HepG2 (cell line): ENCODE measurements around the gene RASSF9. TPM values are rescaled to one million over a fixed set of nuclear protein-coding genes. Genes with fewer than 3 reads are reported as not detected.

Experiments used
- ATAC-seq: fragments of 200-7000 bp; cut with Tn5 transposase; 3 replicates; pipeline ENCODE4 v1.9.1; 2020; ENCODE audit warnings: mild to moderate bottlenecking, moderate library complexity
- BruUV-seq: library from RNA; stranded (reverse); fragments of 400-500 nt; replicated peaks from 2 replicates; lab custom pipeline; 2021; lab: Mats Ljungman, UMichigan
- CTCF ChIA-PET: fragments of 300-600 bp; formaldehyde crosslinking; extraction: SDS; loops from one replicate; lab custom pipeline; 2021; ENCODE audit warnings: low total read pairs, inconsistent platforms, low intra/inter-chr PET ratio; lab: Yijun Ruan, JAX
- POLR2A ChIA-PET: fragments of 350-600 bp; sonication (Branson Sonifier 250); formaldehyde crosslinking; loops from one replicate; lab custom pipeline; 2020; ENCODE audit warnings: antibody characterized with exemption, inconsistent platforms; lab: Yijun Ruan, JAX
- DNase-seq: peaks from one replicate; pipeline ENCODE4 v3.0.0-alpha.2; 2015; ENCODE audit warnings: low spot score
- FAIRE-seq: peaks from 3 replicates; lab custom pipeline; 2011; peaks lifted over from hg19 to GRCh38; lab: Jason Lieb, UNC
- H2AFZ ChIP-seq: one replicate; pipeline ENCODE4 v1.6.1; 2011; ENCODE audit warnings: low read length, inconsistent platforms
- H3K27ac ChIP-seq: fragments of 300-600 bp; 3 replicates; pipeline ENCODE4 v1.8.0; 2011; ENCODE audit warnings: mixed run types, mild to moderate bottlenecking, mixed read lengths, low read length, inconsistent platforms; ENCODE audit not compliant: insufficient read depth; ENCODE audit errors: extremely low read length
- H3K27me3 ChIP-seq, 2 experiments: fragments of 200-600 bp in 1 of 2; 2 replicates in 1 of 2; 3 replicates in 1 of 2; pipeline versions ENCODE4 v1.6.0 to v1.8.0; 2011; ENCODE audit warnings: low read length in 2 of 2, mild to moderate bottlenecking in 2 of 2, moderate library complexity in 2 of 2, inconsistent platforms in 1 of 2; ENCODE audit not compliant: insufficient read depth in 2 of 2, control insufficient read depth in 1 of 2
- H3K36me3 ChIP-seq, 2 experiments: fragments of 200-600 bp in 1 of 2; replicated peaks in 1 of 2; 2 replicates in 1 of 2; 3 replicates in 1 of 2; pipeline versions ENCODE4 v1.5.1 to v1.8.0; 2011; ENCODE audit warnings: low read length in 2 of 2, inconsistent platforms in 1 of 2; ENCODE audit not compliant: insufficient read depth in 2 of 2, control insufficient read depth in 1 of 2
- H3K4me1 ChIP-seq: 2 replicates; pipeline ENCODE4 v1.5.1; 2012; ENCODE audit warnings: low read length, inconsistent platforms; ENCODE audit not compliant: insufficient read depth
- H3K4me2 ChIP-seq: 2 replicates; pipeline ENCODE4 v1.6.0; 2011; ENCODE audit warnings: low read depth, low read length, inconsistent platforms
- H3K4me3 ChIP-seq, 3 experiments: fragments of 200-600 bp in 1 of 3; sonication (generic), shearing (Covaris generic) in 1 of 3; replicated peaks in 1 of 3; 2 replicates each; pipeline ENCODE4 v1.5.1; 2011 to 2016; ENCODE audit warnings: low read length in 3 of 3, inconsistent platforms in 2 of 3, low read depth in 2 of 3, mild to moderate bottlenecking in 2 of 3, control low read depth in 1 of 3, mixed read lengths in 1 of 3; ENCODE audit not compliant: insufficient read depth in 1 of 3
- H3K79me2 ChIP-seq: one replicate; pipeline ENCODE4 v1.6.1; 2011; ENCODE audit warnings: low read length, inconsistent platforms; ENCODE audit not compliant: insufficient read depth
- H3K9ac ChIP-seq: 2 replicates; pipeline ENCODE4 v1.6.0; 2011; ENCODE audit warnings: mild to moderate bottlenecking, low read depth, low read length, inconsistent platforms; ENCODE audit not compliant: insufficient read depth
- H3K9me3 ChIP-seq: 2 replicates; pipeline ENCODE4 v1.5.1; 2012; ENCODE audit warnings: mild to moderate bottlenecking, low read length
- H4K20me1 ChIP-seq: 2 replicates; pipeline ENCODE4 v1.6.0; 2011; ENCODE audit warnings: inconsistent platforms, mild to moderate bottlenecking, low read length, moderate library complexity; ENCODE audit not compliant: insufficient read depth
- GATA4 ChIP-seq: sonication (generic); IDR thresholded peaks from 2 replicates; pipeline ENCODE4 v1.6.1; 2016; ENCODE audit warnings: antibody characterized with exemption, low read depth, borderline replicate concordance
- JUNB ChIP-seq: sonication (generic); formaldehyde crosslinking; IDR thresholded peaks from 2 replicates; pipeline ENCODE4 v1.8.0; 2022; ENCODE audit warnings: missing genetic modification reagents, mild to moderate bottlenecking, borderline replicate concordance
- MXI1 ChIP-seq: IDR thresholded peaks from 3 replicates; pipeline ENCODE4 v1.6.1; 2012; ENCODE audit warnings: low read depth, low read length, inconsistent platforms, borderline replicate concordance
- PRDM15 ChIP-seq: sonication (generic); formaldehyde crosslinking; IDR thresholded peaks from 2 replicates; pipeline ENCODE4 v1.4.0; 2020; ENCODE audit warnings: missing genetic modification reagents
- TEF ChIP-seq: sonication (generic); formaldehyde crosslinking; IDR thresholded peaks from 2 replicates; pipeline ENCODE4 v1.5.0; 2020; ENCODE audit warnings: missing genetic modification reagents
- ZNF280D ChIP-seq: sonication (generic); formaldehyde crosslinking; IDR thresholded peaks from 2 replicates; pipeline ENCODE4 v1.5.1; 2020; ENCODE audit warnings: mild to moderate bottlenecking, missing genetic modification reagents
- ZNF34 ChIP-seq: sonication (generic); formaldehyde crosslinking; IDR thresholded peaks from 2 replicates; pipeline ENCODE4 v1.4.0; 2020; ENCODE audit warnings: mild to moderate bottlenecking, missing genetic modification reagents, borderline replicate concordance
- ZNF354B ChIP-seq: sonication (generic); formaldehyde crosslinking; IDR thresholded peaks from 2 replicates; pipeline ENCODE4 v1.8.0; 2022; ENCODE audit warnings: mild to moderate bottlenecking, missing genetic modification reagents
- in situ Hi-C: cut with HindIII; loops from 2 replicates; pipeline ENCODE4 v1.10.0; 2017; ENCODE audit warnings: low pct_unique_long_range_greater_than_20kb; ENCODE audit not compliant: extremely low pct_ligation_motif_present
- intact Hi-C: fragments of 100-400 bp; cut with micrococcal nuclease; formaldehyde crosslinking; loops from one replicate; pipeline ENCODE4 v1.10.0; 2022; ENCODE audit not compliant: unreplicated experiment
- polyA plus RNA-seq, 8 experiments: library from polyadenylated mRNA; depleted of rRNA in 3 of 8; stranded (reverse) in 7 of 8; unstranded in 1 of 8; fragments of >200 nt; fragmentation: Illumina TruSeq in 4 of 8; extraction: Trizol in 4 of 8; gene quantifications; 2 replicates each; pipeline versions ENCODE4 v1.2.1 to v1.2.3, GENCODE V29; 2011 to 2016; ENCODE audit warnings: low read depth in 4 of 8, missing spikeins in 1 of 8, mixed read lengths in 1 of 8; ENCODE audit not compliant: insufficient read depth in 1 of 8
- total RNA-seq, 5 experiments: library from RNA; depleted of rRNA; stranded (reverse); fragments of >200 nt; fragmentation: Illumina TruSeq; extraction: Trizol; gene quantifications; 2 replicates each; pipeline ENCODE4 v1.2.3, GENCODE V29; 2016; ENCODE audit warnings: low read depth in 1 of 5

The RASSF9 gene
- total and polyA plus RNA-seq, 2 of the 13 experiments (the other 11 are each of a cell fraction or from before 2014, with no cell fraction given): not detected

- no TSS peak for BruUV-seq
- DNase-seq (no peak), FAIRE-seq (no peak)
- Histone ChIP-seq H2AFZ (no peak overlapping the region), H3K27ac (no peak overlapping the region), H3K4me3 (no peak overlapping the region), H3K4me1 (no peaks in the 10 kb centered on the region), H3K36me3 (no peaks in the 10 kb centered on the region), H4K20me1 (no peaks in the 10 kb centered on the region)
- CTCF ChIA-PET: no interaction called here
- TF ChIP-seq GATA4 (no peak), TEF (CRISPR knock-in tag) (no peak), JUNB (no peak), MXI1 (no peak), PRDM15 (CRISPR knock-in tag) (no peak), ZNF280D (CRISPR knock-in tag) (no peak), ZNF34 (CRISPR knock-in tag) (no peak), ZNF354B (CRISPR knock-in tag) (no peak)
- TF ChIP-seq, all 625 proteins: peak for 0
- intact Hi-C loops: no loop called here
- POLR2A ChIA-PET: no interaction called here
- H3K79me2 ChIP-seq: no peaks in the 10 kb centered on the region
- no peak overlapping the region for H3K9ac ChIP-seq
- no peak for ATAC-seq
- in situ Hi-C loops: no loop called here
- no peaks in the 10 kb centered on the region for H3K9me3 ChIP-seq
- H3K4me2 ChIP-seq: no peak overlapping the region
- H3K27me3 ChIP-seq: no peaks in the 10 kb centered on the region
Measured at GRCh38 chr12:85796001-85796400, 40.2 kb downstream of the RASSF9 start.
